NCI-H146 treated with DMSO at 0.1 percent for 48 hours (cell line): ENCODE results near the gene KYNU.

Experiments used
- DNase-seq: peaks from one replicate; lab custom pipeline; 2025; ENCODE audit not compliant: unreplicated experiment; lab: John Stamatoyannopoulos, UW

The KYNU gene

DNA sequence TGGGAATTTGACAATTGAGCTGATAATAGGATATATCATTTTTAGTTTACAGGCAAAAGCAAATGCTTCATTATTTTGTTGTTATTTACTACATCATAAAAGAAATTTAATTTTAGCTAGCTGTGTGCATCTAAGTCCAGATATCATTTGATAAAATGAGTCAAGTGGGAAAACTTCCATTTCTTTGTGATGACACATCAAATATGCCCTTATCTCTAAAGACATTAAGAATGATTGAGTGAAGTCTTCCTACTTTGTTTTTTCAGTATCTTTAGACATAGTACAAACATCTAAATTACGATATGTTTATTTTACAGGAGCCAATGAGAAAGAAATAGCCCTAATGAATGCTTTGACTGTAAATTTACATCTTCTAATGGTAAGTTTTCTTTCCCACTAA lies 77.0 kb downstream of the KYNU start:
- no peak for DNase-seq

DNA sequence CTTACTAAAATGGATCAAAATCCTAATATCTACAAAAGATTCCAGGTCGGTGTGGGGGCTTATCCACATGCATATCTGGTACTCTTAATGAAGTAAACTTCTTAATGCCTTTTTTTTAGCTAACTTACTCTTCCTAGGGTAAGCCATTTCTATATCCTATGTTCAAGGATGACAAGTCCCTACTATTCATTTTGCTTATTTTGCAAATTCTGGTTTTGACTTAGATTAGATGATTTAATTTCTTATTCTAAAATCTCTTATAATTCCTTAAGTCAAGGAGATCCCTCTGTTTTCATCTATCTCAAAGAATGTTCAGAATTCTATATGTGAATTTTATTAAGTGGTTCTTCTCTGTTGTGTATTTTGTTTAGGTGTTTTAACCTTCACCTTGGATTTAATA lies 79.7 kb downstream of the KYNU start:
- DNase-seq, result no peak

DNA sequence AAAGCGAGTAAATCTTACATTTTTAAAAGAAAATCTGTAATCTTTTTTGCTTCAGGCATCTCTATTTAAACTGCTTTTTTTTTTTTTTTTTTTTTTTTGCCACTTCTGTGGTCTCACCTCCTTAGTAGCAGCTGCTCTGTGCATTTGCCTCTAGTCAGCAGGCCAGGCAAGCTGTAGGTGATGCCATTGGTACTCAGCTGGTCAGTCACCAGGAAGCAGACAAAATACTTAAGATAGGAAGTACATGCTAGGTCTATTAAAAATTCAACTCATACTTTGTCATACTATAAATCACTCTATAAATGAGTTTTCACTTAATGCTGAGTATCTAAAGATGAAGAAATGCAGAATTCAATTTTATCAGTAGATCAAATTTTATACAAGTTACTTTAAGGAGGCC lies 83.7 kb downstream of the KYNU start:
- no peak for DNase-seq

DNA sequence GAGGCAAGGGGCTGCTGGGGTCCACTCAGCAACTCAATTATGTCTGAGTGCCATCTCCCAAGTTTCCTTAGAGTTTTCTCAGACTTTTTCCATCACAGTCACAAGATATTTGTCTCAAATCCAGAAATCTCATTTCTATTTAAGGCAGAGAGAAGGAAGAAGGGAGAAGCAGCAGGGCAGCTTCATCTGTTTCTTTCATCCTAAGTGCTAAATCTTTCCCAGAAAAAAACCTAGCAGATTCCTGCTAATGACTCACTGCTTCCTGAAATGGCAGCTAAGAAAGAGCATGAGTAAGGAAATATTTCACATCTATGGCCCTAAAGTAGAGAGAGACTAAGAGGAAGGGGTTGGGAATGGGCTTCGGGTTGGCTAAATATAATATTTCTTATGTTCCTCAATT lies 88.0 kb downstream of the KYNU start:
- no peak for DNase-seq

DNA sequence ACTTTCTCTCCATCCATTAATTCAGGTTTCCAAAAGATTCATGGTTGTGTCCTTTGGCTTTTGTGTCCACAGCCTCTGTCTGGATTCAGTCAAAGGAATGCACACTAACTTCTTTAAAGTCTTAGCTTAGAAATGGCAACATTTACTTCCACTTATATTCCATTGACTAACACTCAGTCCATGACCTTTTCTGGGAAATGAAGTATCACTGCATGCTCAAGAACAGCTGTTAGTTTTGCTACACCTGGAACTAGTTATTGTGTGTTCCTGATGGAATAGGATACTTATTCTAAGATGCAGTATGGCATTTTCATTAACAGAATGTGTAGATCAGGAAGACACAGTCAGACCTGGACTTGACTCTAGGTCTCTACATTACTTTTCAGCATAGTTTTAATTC lies 88.8 kb downstream of the KYNU start:
- no peak for DNase-seq

DNA sequence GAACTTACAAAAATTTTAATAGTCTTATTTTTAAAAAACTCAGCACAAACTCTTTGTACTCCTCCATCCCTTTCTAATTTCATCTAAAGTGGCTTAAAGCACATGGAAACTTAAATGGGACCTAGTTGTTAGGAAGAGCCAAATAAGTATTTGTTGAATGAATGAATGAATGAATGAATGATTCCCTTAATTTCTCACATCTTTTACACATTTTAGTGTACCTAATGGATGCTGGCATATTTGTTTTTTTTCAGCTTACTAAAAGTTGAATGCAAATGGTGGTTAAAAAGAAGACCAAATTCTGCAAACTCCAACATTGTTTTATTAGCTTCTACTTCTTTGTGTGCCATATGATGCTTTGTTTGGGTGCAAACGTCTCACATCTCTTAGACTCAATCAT lies 89.6 kb downstream of the KYNU start:
- no peak for DNase-seq

DNA sequence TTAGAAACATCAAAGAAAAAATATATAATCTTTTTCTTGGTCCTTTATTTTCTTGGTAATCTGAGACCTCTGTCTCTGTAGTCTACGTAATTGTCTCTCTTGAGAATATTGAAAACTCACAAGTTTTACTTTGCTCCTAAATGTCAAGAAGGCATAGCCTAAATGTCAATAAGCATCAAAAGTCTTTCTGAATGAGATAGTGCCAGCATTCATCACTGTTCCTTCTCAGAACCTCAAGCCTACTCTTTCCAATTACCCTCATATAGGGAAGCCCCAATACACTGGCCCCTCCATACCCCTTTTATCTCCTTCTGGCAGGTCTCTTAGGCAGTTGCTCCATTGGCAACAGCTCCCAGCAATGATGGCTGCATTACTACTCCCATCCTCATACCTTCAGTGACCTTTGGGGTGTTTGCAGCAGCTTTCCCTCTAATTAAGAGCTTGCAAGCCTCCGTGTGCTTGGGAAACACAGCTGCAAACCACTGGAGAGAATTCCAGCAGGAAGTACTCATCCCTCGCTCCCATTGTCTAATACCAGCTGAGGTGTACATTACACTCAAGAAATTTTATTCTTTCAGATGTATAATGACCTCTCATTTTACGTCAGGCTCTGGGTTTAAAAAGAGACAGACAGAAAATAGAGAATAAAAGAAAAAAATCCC lies 95.8 kb downstream of the KYNU start:
- no peak for DNase-seq

DNA sequence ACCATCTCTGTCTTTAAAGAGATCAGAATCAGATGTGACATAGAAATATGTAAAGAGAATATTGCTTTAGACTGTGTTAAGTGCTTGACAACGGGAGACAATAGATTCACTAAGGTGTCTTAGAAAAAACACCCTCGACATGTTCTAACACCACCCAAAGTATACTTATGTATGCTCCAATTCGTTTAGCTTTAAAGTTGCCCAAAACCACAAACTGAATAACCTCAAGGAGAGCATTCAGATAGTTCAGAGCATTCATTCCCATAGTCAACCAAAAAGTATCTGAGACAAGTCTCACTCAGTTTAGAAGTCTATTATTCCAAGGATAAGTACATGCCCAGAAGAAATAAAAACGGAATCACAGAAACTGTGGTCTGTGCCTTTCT lies 96.4 kb downstream of the KYNU start:
- no peak for DNase-seq

DNA sequence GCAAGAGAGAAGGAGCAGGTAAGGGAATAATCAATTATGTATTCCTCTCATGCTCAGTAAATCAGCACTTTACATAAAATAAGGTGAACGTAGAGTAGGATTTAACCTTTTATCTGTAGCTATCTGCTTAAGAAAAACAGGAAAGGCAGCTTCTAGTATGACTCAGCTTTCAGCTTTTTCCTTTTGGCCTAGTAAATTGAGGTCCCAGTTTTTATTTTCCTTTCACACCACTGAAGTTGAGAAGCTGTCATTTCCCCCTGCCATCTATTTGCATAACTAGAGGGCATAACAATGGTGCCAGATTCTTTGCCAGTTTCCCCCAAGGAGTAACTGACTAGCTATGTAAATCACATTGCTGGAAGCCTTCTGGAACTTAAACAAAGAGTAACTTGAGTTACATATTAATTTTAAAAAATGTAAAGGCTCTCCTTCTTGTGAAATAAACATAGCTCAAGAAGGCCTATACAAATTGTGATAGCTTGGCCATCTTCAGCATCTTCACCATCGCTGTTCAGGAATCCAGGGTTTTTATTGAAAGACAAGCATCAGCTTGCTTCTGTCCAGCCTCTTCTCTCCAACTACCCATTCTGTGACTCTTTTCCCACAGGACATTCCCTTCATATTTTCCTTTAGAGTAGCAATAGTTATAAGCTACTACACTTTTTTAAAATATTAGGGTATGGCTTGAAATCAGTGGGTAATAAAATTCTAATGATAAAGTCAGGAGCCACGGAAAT lies 97.0 kb downstream of the KYNU start:
- no peak for DNase-seq

DNA sequence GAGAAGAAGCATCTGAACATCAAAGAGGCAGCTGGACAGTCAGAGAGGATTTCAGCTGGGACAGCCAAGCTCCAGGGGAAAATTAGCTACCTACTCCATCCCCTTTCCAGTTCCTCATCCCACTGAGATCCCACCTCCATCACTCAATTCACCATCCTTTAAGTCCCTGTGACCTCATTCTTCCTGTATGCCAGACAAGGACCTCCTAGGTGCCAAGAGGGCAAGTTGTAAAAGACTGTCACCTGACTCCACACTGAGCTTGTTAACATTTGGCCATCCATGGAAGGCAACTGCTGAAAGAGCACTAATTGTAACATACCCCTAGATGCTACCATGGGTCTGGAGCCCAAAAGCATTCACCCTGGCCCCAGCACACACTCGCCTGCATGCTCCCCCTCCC lies 97.8 kb downstream of the KYNU start:
- no peak for DNase-seq

DNA sequence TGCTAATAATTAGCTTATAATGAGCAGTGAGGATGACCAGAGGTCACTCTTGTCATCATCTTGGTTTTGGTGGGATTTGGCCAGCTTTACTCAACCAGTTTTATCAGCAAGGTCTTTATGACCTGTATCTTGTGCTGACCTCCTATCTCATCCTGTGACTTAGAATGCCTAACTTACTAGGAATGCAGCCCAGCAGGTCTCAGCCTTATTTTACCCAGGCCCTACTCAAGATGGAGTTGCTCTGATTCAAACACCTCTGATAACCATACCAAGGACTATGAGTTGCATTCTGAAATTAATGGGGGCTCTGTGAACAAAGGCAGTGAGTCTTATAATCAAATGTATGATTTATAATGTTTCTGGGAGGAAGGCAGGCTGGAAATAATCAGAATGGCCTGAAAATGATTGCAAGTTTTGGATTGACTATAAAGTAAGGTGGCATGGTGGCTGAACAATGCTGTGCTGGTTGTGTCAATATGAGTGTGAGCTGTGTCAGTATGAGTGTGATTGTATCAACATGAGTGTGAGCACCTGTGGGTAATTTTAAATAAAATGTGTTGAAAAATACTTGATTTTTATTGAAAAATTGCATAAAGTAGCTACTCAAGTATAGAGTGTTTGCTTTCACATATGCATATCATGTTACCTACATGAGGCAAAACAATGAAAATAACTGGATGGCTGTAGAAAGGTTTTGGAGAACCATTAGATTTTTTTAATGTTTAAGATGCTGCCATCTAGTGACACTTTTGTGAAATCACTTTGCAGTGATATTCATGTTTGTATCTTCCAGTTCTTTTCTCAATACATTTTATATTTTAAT lies 103.0 kb downstream of the KYNU start:
- no peak for DNase-seq

DNA sequence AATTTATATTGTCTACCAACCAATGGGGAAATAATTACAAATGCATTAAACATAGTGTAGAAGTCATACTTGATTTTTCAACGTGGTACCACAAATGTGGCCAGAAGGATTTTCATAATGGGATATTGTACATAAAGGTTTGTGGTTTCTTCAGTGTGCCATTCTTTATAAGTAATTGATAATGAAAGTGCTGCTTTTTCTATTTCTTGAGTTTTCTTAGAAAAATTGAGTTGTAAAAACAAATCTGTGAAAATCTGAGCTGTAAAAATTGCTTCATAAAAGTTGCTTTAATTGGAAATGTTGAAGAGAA lies 103.6 kb downstream of the KYNU start:
- DNase-seq, result no peak

DNA sequence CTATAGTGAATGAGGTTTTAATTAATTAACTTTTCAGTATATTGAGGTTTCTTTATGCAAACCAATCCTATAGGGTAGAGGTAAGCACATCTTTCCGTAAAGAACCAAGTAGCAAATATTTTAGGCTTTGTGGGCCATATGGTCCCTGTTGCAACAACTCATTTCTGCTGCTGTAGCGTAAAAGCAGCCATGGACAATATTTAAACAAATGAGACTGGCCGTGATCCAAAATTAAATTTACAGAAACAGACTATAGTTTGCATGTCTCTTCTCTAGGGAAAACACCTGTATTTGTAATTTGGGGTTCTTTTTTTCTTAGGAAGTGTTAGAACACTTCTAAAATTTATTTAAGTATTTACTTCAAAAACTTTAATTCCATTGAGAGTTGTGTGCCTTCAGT lies 104.3 kb downstream of the KYNU start:
- no peak for DNase-seq

DNA sequence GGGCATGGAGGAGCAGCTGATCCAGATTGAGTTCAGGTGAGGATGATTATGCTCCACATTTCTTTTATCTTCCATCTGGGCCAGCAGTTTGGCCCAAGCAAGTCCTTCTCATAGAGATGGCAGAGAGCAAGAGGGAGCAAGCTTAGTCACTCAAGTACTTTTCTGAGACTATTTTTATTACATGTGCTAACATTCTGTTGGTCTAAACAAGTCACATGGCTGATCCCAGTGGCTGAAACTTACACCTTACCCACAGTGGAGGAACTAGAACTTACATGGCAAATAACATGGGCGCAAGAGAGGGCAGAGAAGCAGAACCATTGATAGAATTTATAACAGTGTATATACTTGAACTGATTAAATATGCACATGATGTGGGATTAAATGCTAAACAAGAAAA lies 105.7 kb downstream of the KYNU start:
- no peak for DNase-seq

DNA sequence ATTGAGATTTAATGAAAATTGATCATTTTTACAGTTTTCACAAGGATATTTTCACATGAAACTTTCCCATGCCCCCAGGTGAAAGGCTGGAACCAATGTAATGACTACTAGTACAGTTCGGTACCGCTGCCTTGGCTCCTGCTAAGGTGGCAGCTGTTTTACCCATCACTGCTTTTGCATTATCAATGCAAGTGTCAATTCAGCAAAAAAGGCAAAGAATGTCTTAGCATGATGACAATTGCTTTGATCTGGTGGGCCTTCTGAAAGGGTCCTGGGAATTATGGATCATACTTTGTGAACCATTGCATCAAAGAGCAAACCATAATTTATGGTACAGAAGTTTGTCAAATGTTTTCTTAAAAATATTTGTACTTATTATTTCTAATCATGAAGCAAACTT lies 107.2 kb downstream of the KYNU start:
- DNase-seq, result no peak

DNA sequence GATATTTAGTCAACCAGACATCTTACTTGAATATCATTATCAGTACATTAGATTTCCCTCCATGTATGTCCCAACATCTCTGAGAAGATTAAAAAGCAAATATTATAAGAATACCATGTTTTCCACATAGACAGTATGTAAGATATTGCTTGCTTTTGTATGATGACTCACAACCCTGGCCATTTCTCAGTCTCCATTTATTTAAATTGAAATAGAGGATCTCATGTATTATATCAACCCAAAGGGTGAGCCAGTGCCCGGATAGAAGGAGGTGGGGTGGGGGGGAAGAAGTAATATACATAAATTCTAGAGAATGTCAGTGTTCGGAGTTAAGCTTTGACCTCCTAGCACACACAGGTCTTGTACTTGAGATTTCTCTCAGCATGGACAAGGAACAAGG lies 109.6 kb downstream of the KYNU start:
- DNase-seq, result no peak

DNA sequence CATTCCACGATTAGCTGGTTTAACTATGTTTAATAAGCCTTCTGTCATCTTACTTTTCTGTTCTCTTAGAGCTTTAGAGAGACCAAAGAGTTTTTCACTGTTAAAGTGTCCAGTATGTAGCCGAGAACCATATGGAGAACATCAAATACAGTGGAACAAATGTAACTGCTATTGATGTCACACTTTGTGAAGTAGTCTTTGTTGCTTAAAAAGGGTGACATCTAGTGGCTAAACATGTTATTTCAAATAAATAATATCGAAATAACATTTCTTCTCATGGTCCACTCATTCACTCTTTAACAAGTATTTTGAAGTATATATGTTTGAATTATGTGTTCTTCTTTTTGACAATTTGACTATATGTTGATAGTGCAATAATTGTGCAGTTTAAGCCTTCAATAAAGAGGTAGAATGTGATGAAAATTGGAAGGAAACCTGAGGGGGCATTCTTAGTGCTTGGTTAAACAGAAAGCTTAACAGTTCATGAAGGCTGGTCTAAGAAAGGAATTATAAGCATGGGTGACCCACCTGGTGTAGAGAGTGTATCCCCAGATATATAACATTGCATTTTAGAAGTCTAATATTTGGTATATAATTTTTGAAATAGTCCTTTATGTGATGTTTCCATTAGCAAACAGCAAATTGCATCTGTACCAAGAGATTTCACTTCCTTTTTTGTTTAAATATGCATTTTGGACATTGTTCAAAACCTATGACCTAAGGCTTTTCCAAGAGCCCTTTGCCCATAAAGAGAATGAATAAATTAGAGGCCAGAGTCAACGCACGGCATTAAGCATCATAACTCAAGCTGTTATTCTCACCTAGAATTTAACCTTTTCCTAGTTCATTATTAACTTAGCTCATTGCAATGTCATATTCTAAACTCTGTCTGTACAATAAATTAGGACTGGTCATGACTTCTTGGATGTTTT lies 112.1 kb downstream of the KYNU start:
- no peak for DNase-seq

DNA sequence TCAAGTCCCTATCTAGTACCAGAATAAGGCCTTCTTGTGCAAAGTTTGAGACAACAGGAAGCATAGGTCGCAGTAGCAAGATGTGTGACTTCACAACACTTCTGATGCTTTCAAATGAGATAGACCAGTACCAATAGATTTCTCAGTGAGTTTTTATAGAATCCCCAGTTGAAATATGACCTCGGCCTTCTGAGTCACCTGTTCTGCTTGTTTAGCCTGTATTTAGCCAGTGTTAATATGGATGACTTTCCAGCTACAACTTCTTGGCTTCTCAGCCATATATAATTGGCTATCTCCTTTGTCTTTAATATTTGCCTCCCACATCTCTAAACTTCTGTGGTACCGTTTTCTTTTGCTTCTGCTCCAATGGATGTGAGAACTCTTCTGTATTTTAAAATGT lies 113.8 kb downstream of the KYNU start:
- DNase-seq, result no peak

DNA sequence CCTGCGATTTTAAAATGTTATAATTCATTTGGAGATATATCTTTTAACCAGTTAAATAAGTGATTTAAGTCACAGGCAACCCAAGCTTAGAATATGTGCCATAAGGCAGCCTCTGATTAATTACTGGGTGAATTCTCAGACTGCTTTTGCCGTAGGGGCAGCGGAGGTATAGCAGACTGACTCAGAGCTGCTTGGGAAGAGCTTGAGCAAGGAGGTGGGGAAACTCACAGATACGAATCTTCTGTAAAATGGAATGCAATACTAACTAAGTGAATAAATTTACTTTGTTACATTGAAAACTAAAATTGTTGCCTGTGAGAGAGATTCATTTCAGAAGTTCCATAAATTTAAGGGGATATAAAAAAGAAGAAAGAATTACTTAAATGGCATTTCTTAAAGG lies 115.4 kb downstream of the KYNU start:
- no peak for DNase-seq

DNA sequence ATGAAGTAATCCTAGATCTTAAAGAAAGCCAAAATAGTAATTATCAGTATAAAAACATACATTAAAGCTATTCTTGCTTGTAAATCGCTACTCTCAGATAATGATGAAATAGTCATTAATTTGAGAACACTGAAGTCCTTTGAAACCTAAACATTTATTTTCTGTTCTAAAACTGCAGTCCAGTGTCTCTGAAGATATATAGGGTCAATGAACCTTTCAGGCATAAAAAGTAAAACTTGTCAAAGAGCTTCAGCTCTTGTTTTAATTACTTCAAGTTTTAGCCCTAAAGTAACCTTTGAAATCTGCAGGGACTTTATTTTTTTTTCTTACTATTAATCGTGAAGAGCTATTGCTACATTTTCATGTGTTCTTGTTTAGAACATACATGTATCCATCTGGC lies 116.3 kb downstream of the KYNU start:
- no peak for DNase-seq

DNA sequence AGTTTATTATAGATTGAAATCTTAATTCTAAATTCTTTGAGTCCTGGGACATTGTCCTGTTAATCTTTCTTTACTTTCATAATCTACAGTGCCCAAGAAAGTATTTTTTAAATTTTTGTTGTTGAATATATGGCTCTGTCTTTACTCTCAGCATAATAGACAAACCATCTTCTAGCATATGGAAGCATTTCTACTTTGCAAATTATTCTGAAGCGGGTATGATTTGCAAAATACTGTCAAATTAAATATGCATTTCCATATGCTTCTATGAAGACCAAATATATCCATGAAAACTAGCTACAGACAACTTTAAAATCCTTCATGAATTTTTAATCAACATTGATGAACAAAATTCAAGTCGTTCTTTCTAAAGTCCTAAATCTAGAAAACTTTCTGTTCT lies 117.2 kb downstream of the KYNU start:
- no peak for DNase-seq
